RWPE2 (cell line): Measurements from ENCODE around the gene BCAR1.

Experiments
- ATAC-seq: fragments of 200-7000 bp; cut with Tn5 transposase; 3 replicates; pipeline ENCODE4 v1.9.1; 2021; ENCODE audit warnings: low read depth
- DNase-seq: peaks from one replicate; pipeline ENCODE4 v3.0.0-alpha.2; 2020; ENCODE audit warnings: low spot score
- H3K27ac ChIP-seq: fragments of 450-650 bp; 2 replicates; pipeline ENCODE4 v1.5.1; 2017; ENCODE audit warnings: mild to moderate bottlenecking; ENCODE audit not compliant: poor library complexity, severe bottlenecking
- H3K27me3 ChIP-seq: fragments of 250-450 bp; sonication (Bioruptor Pico); 2 replicates; pipeline ENCODE4 v1.5.1; 2021; ENCODE audit warnings: mild to moderate bottlenecking, moderate library complexity; ENCODE audit not compliant: insufficient read depth, poor library complexity, severe bottlenecking
- H3K36me3 ChIP-seq: fragments of 250-450 bp; sonication (Bioruptor Pico); 2 replicates; pipeline ENCODE4 v1.5.1; 2020; ENCODE audit warnings: low read depth, mild to moderate bottlenecking, moderate library complexity
- H3K4me1 ChIP-seq: fragments of 250-450 bp; sonication (Bioruptor Pico); 2 replicates; pipeline ENCODE4 v1.5.1; 2021; ENCODE audit warnings: mild to moderate bottlenecking, moderate library complexity; ENCODE audit not compliant: insufficient read depth, poor library complexity, severe bottlenecking
- H3K4me3 ChIP-seq: fragments of 250-450 bp; sonication (Bioruptor Pico); 2 replicates; pipeline ENCODE4 v1.5.1; 2021; ENCODE audit warnings: mild to moderate bottlenecking, moderate library complexity; ENCODE audit not compliant: severe bottlenecking
- H3K9me3 ChIP-seq: fragments of 250-450 bp; sonication (Bioruptor Pico); 2 replicates; pipeline ENCODE4 v1.5.1; 2021; ENCODE audit warnings: mild to moderate bottlenecking, moderate library complexity; ENCODE audit not compliant: severe bottlenecking
- CTCF ChIP-seq: fragments of 450-650 bp; IDR thresholded peaks from one replicate; pipeline ENCODE4 v1.5.1; 2017; ENCODE audit warnings: mild to moderate bottlenecking, moderate library complexity; ENCODE audit not compliant: poor library complexity, severe bottlenecking

Gene BCAR1

GRCh38 chr16:75262800-75263127, 11.3 kb upstream of the BCAR1 start:
- no peak for TF ChIP-seq CTCF
- Histone ChIP-seq H3K27me3 (no peaks in the 10 kb centered on the region), H3K4me1 (peaks cover 23% of the 10 kb centered on the region), H3K4me3 (no peak overlapping the region), H3K9me3 (no peaks in the 10 kb centered on the region), H3K36me3 (peaks cover 43% of the 10 kb centered on the region), H3K27ac (no peak overlapping the region)
- ATAC-seq, result no peak
- DNase-seq, result no peak

GRCh38 chr16:75262104-75262799, 10.8 kb upstream of the BCAR1 start:
- Histone ChIP-seq H3K4me3 (no peak overlapping the region), H3K27ac (no peak overlapping the region), H3K36me3 (peaks cover 43% of the 10 kb centered on the region), H3K27me3 (no peaks in the 10 kb centered on the region), H3K4me1 (peaks cover 23% of the 10 kb centered on the region), H3K9me3 (no peaks in the 10 kb centered on the region)
- ATAC-seq (no peak), DNase-seq (peak; percentile 44)
- no peak for TF ChIP-seq CTCF

- TF ChIP-seq CTCF, result no peak
- Histone ChIP-seq H3K9me3 (no peaks in the 10 kb centered on the region), H3K36me3 (peaks cover 43% of the 10 kb centered on the region), H3K27me3 (no peaks in the 10 kb centered on the region), H3K4me3 (no peak overlapping the region), H3K27ac (no peak overlapping the region), H3K4me1 (peaks cover 24% of the 10 kb centered on the region)
- DNase-seq (no peak), ATAC-seq (no peak)
Observed at GRCh38 chr16:75261590-75262078, 10.2 kb upstream of the BCAR1 start.

- Histone ChIP-seq H3K27me3 (no peaks in the 10 kb centered on the region), H3K9me3 (no peaks in the 10 kb centered on the region), H3K4me3 (no peak overlapping the region), H3K27ac (no peak overlapping the region), H3K4me1 (peaks cover 27% of the 10 kb centered on the region), H3K36me3 (peaks cover 43% of the 10 kb centered on the region)
- DNase-seq, result no peak
- TF ChIP-seq CTCF, result no peak
- ATAC-seq, result no peak
Observed at GRCh38 chr16:75260851-75261589, 9.6 kb upstream of the BCAR1 start.

- DNase-seq (no peak), ATAC-seq (no peak)
Observed at GRCh38 chr16:75258807-75259141, 7.3 kb upstream of the BCAR1 start.

More at GRCh38 chr16:75258807-75259141, 7.3 kb upstream of the BCAR1 start:
- Histone ChIP-seq H3K27me3 (no peaks in the 10 kb centered on the region), H3K9me3 (no peaks in the 10 kb centered on the region), H3K27ac (no peak overlapping the region), H3K36me3 (peaks cover 33% of the 10 kb centered on the region), H3K4me1 (peaks cover 32% of the 10 kb centered on the region), H3K4me3 (no peak overlapping the region)
- TF ChIP-seq CTCF, result no peak
